MV-4-11 (cell line): ENCODE data around the gene RETNLB.

ENCODE experiments used
- DNase-seq: peaks from one replicate; lab custom pipeline; 2025; lab: John Stamatoyannopoulos, UW

The RETNLB gene

GRCh38 chr3:108757404-108757982 is at the start of gene RETNLB:
Gene RETNLB, minus strand, starts transcription at chr3:108757410. Its CDS starts 225 bp downstream, at chr3:108757185.
- DNase-seq: no peak

- no peak for DNase-seq
Measured at GRCh38 chr3:108806316-108806715, 49.1 kb upstream of the RETNLB start.

- DNase-seq: no peak
Measured at GRCh38 chr3:108804966-108805365, 47.8 kb upstream of the RETNLB start.

- no peak for DNase-seq
Measured at GRCh38 chr3:108804437-108804836, 47.2 kb upstream of the RETNLB start.

GRCh38 chr3:108791473-108791872 is 34.3 kb upstream of the RETNLB start:
- DNase-seq: no peak

- DNase-seq: no peak
Measured at GRCh38 chr3:108780235-108780634, 23.0 kb upstream of the RETNLB start.

GRCh38 chr3:108779496-108779895 is 22.3 kb upstream of the RETNLB start:
- DNase-seq: no peak

GRCh38 chr3:108775649-108776048 is 18.4 kb upstream of the RETNLB start:
- DNase-seq: no peak

- no peak for DNase-seq
Measured at GRCh38 chr3:108767253-108767652, 10.0 kb upstream of the RETNLB start.

- no peak for DNase-seq
Measured at GRCh38 chr3:108755686-108756085, 1.5 kb downstream of the RETNLB start.

- DNase-seq: no peak
Measured at GRCh38 chr3:108744762-108745161, 12.4 kb downstream of the RETNLB start.

GRCh38 chr3:108742929-108743328 is 14.3 kb downstream of the RETNLB start:
- no peak for DNase-seq

GRCh38 chr3:108736821-108737220 is 20.4 kb downstream of the RETNLB start:
- no peak for DNase-seq

GRCh38 chr3:108728934-108729333 is 28.3 kb downstream of the RETNLB start:
- DNase-seq: no peak

GRCh38 chr3:108728105-108728504 is 29.1 kb downstream of the RETNLB start:
- DNase-seq: no peak

- peak; percentile 22 for DNase-seq
Measured at GRCh38 chr3:108724101-108724500, 33.1 kb downstream of the RETNLB start.

GRCh38 chr3:108722724-108723123 is 34.5 kb downstream of the RETNLB start:
- DNase-seq: no peak

- no peak for DNase-seq
Measured at GRCh38 chr3:108719178-108719806, 37.9 kb downstream of the RETNLB start.

- no peak for DNase-seq
Measured at GRCh38 chr3:108718454-108718853, 38.8 kb downstream of the RETNLB start.

GRCh38 chr3:108713816-108714215 is 43.4 kb downstream of the RETNLB start:
- no peak for DNase-seq

GRCh38 chr3:108713009-108713516 is 44.1 kb downstream of the RETNLB start:
- DNase-seq: no peak
